ENCODE measurements around the gene FAM200B. TPM values are rescaled to one million over a fixed set of nuclear protein-coding genes. Genes with fewer than 3 reads are reported as not detected.

FAM200B gene
- 34.9 TPM for total RNA-seq

- Histone ChIP-seq H3K36me3 (peaks cover 4 to 6% of the 10 kb centered on the region in 2 donors), H3K9me3 (no peaks in the 10 kb centered on the region), H3K4me3 (peak within 1 kb of the TSS; percentile 80 to 82), H3K27ac (peak within 1 kb of the TSS; percentile 85 to 96), H3K27me3 (no peaks in the 10 kb centered on the region), H3K4me1 (peaks cover 2 to 4% of the 10 kb centered on the region in 2 donors)
- TF ChIP-seq CTCF (IDR thresholded peaks at IDR 0.05): peak in 1 of 3 experiments; percentile 12
- intact Hi-C loops (cut with DNase I): loop anchor here (1.0 to 10.0 kb wide), 3 partner anchors 26 to 447 kb away; partner anchors contain the start of gene FBXL5
- DNase-seq (ENCODE audit: low spot score in 2 of 2): peak; percentile 90 to 99
These were observed at the start of gene FAM200B for GRCh38 chr4:15681372-15682241. FAM200B (plus strand) TSS chr4:15681827; CDS start chr4:15686978, 5,151 bp downstream.

- Histone ChIP-seq H3K36me3 (peaks cover 25 to 77% of the 10 kb centered on the region in 2 donors), H3K9me3 (no peaks in the 10 kb centered on the region), H3K4me1 (no peaks in the 10 kb centered on the region), H3K4me3 (no peak overlapping the region), H3K27me3 (no peaks in the 10 kb centered on the region), H3K27ac (no peak overlapping the region)
- intact Hi-C loops (cut with DNase I): no loop called here
- DNase-seq (ENCODE audit: low spot score in 2 of 2): no peak
- TF ChIP-seq CTCF (IDR thresholded peaks at IDR 0.05): no peak
These were observed 44.8 kb upstream of the FAM200B start for GRCh38 chr4:15636818-15637217.

- peaks cover 23 to 65% of the 10 kb centered on the region in 2 donors for H3K36me3 ChIP-seq
- intact Hi-C loops (cut with DNase I): no loop called here
These were observed 43.2 kb upstream of the FAM200B start for GRCh38 chr4:15638418-15638817.

GRCh38 chr4:15648600-15648999 is 33.0 kb upstream of the FAM200B start:
- peaks cover 2 to 49% of the 10 kb centered on the region in 2 donors for H3K4me1 ChIP-seq
- no peak for TF ChIP-seq CTCF (IDR thresholded peaks at IDR 0.05)
- no peaks in the 10 kb centered on the region for H3K9me3 ChIP-seq
- H3K27ac ChIP-seq: peak overlapping the region in 1 of 2 donors; percentile 98
- H3K36me3 ChIP-seq: no peaks in the 10 kb centered on the region
- H3K4me3 ChIP-seq: no peak overlapping the region
- no peaks in the 10 kb centered on the region for H3K27me3 ChIP-seq
- intact Hi-C loops (cut with DNase I): no loop called here
- no peak for DNase-seq (ENCODE audit: low spot score in 2 of 2)

More at GRCh38 chr4:15638418-15638817, 43.2 kb upstream of the FAM200B start:
- no peaks in the 10 kb centered on the region for H3K27me3 ChIP-seq
- H3K4me1 ChIP-seq: peaks cover 0 to 2% of the 10 kb centered on the region in 2 donors
- TF ChIP-seq CTCF (IDR thresholded peaks at IDR 0.05): no peak
- no peak for DNase-seq (ENCODE audit: low spot score in 2 of 2)
- no peak overlapping the region for H3K4me3 ChIP-seq
- no peak overlapping the region for H3K27ac ChIP-seq
- no peaks in the 10 kb centered on the region for H3K9me3 ChIP-seq

- no peak overlapping the region for H3K4me3 ChIP-seq
- H3K9me3 ChIP-seq: no peaks in the 10 kb centered on the region
- intact Hi-C loops (cut with DNase I): loop anchor here (10.0 kb wide), 1 partner anchor 575 kb away; the partner anchor contains the start of gene TAPT1
- no peaks in the 10 kb centered on the region for H3K36me3 ChIP-seq
- TF ChIP-seq CTCF (IDR thresholded peaks at IDR 0.05): peak; percentile 50 to 67 (median 57)
- peak in 1 of 2 donors; percentile 72 for DNase-seq (ENCODE audit: low spot score in 2 of 2)
- no peaks in the 10 kb centered on the region for H3K27me3 ChIP-seq
- H3K27ac ChIP-seq: peak overlapping the region; percentile 98 to 99
- peaks cover 2 to 49% of the 10 kb centered on the region in 2 donors for H3K4me1 ChIP-seq
These were observed 31.6 kb upstream of the FAM200B start for GRCh38 chr4:15649914-15650545.

All from ascending aorta (tissue), 2 donors.